NCI-H1092 (cell line): Measurements from ENCODE around the gene ONECUT3.
"Not testable (repeated sequence)": the region's sequence is repeated elsewhere in the genome, so short reads cannot be mapped to it uniquely, and the experiment has no call there.

ENCODE experiments used
- DNase-seq: peaks from one replicate; lab custom pipeline; 2025; lab: John Stamatoyannopoulos, UW

The ONECUT3 gene

GRCh38 chr19:1755467-1756171 lies 2.3 kb downstream of the ONECUT3 start:
- no peak for DNase-seq

- DNase-seq: no peak
These were observed 3.0 kb downstream of the ONECUT3 start for GRCh38 chr19:1756264-1756663.

GRCh38 chr19:1756705-1757465 lies 3.6 kb downstream of the ONECUT3 start:
- DNase-seq: no peak

GRCh38 chr19:1757468-1758230 lies 4.3 kb downstream of the ONECUT3 start:
- DNase-seq: no peak

DNA sequence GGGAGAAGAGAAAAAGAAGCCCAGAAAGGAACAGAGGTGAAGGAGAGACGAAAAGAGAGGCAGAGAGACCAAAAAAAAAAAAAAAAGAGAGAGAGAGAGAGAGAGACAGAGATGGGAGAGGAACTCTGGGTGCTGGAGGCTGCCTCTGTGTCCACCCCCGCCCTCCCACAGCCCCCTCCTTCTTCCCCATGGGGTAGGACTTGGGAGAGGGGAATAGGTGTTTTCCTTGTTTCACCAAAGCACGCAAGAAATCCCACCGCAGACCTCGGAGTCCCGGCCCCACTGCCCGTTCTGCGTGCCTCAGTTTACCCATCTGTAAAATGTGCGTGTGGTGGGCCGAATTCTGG lies 4.9 kb downstream of the ONECUT3 start:
- no peak for DNase-seq

DNA sequence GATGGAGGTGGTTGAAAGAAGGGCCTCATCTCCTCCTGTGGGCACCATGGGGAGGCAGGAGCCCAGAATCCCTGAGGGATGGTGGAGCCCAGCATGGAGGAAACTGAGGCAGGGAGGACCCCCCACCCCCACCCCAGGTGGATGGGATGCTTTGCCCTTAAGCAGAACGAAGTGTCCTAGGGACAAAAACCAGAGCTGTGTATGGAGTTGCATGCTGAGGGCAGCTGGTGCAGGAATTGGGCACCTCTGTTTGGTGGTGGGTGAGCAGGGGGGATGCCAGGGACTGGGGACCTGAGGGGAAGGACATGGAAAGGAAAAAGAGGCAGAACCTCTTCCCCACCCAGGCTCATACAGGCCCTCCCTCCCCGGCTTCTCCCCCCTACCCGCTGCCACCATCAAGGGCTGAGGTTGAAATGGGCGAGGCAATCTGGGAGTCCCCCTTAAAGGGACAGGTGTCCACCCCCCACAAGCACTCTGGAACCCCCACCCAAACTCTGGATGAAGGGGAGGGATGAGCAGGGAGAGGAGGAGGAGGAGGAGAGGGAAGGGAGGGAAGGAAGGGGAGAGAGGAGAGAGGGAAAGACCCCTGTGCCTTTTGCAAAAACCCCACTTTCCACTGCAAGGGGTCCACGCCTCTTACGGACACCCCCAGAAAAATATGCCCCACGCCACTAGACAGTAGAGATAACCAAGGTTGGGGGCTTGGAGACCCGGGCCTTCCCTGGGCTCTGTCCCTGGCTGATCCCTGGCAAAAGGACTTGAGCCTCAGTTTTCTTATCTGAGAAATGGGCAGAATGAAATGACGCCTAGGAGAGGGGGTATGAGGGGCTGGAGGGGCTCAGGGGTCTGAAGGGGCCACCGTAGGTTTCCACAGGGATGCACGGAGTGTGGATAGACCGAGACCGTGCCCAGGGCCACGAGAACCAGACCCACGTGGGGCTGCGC lies 5.9 kb downstream of the ONECUT3 start:
- no peak for DNase-seq

GRCh38 chr19:1760020-1760419 lies 6.7 kb downstream of the ONECUT3 start:
- DNase-seq: no peak

GRCh38 chr19:1760786-1761527 lies 7.7 kb downstream of the ONECUT3 start:
- DNase-seq: not testable (repeated sequence)

- no peak for DNase-seq
These were observed 8.4 kb downstream of the ONECUT3 start for GRCh38 chr19:1761528-1762242.

GRCh38 chr19:1762243-1763117 lies 9.2 kb downstream of the ONECUT3 start:
- DNase-seq: no peak

DNA sequence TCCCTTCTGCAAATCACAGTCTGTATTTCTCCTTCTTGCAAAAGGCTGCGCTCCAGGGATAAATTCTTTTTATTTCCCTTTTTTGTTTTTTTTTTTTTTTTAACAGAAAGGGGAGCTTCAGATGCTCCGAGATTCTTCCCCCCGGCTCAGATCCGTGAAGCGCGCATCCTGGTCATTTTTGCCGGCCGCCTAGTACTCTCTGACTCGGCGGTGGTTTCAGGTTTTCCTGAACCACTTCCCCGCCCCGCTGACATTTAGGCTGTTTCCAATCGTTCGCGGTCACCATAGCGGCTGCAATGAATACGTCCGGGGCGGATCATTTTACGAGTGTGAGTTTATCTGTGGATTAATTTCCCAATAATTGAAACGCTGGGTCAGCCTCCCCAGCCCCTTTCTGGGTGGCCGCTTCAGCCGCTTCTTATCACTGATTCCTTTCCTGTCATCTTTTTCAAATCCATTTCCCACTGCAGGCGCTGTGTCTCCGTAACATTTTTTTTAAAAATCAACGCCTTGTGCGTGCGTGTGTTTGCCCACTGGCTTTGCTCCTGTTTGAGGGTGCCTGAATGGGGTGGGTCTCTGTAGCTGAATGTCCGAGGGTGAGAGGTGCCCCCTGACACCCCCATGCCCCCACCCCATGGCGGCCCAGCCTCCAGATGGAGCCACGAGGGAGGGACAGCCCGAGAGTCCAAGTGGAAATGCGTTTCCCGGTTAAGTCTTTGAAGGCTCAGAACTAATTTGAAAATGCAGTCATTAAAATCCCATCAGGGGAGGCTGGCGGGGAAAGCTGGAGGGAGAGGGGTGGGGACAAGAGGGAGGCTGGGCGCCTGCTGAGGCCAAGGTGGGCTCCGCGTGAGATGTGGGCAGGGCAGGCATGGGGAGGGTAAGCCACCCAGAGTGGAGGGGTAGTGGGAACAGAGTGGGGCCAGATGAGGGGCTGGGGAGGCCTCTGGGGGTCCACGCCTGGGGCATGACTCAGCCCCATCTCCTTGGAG lies 10.6 kb downstream of the ONECUT3 start:
- no peak for DNase-seq

GRCh38 chr19:1764729-1765128 lies 11.4 kb downstream of the ONECUT3 start:
- no peak for DNase-seq

GRCh38 chr19:1765232-1765903 lies 12.1 kb downstream of the ONECUT3 start:
- no peak for DNase-seq

DNA sequence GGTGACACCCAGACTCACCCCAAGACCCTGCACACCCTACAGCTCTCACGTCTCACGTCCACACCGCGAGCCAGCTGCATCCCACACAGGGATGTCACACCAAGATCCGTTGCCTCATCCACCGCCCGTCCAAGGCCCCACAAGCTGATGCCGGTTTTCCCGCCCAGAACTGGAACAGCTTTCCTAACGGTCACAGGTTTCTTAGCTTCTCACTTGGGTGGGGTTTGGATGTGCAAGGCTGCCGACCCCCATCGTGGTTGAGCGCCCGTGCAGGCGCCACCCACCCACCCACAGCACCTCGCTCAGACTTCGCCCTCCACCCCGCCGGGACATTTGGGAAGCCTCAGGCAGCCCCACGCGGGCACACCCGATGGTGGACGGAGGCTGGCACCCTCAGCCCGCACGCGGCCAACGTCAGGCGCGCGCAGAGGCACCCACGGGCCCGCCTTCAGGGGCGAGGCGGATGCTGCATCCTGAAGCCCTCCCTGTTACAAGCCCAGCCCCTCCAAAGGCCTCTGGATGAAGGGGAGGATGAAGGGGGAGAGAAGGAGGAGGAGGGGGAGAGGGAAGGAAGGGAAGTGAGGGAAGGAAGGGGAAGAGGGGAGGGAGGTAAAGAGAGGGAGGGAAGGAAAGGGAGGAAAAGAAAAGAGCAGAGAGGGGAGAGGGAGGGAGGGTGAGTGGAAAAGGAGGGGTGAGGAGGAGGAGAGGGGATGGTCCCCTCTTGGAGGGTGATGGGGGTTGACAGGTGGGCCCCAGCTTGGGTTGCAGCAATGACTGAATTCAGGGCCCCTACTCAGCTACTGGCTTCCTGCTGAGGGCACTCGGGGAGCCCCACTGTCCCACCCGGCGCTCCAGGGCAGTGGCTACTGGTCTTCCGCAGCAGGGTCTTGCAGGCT lies 12.8 kb downstream of the ONECUT3 start:
- no peak for DNase-seq

- no peak for DNase-seq
These were observed 13.6 kb downstream of the ONECUT3 start for GRCh38 chr19:1766800-1767352.

DNA sequence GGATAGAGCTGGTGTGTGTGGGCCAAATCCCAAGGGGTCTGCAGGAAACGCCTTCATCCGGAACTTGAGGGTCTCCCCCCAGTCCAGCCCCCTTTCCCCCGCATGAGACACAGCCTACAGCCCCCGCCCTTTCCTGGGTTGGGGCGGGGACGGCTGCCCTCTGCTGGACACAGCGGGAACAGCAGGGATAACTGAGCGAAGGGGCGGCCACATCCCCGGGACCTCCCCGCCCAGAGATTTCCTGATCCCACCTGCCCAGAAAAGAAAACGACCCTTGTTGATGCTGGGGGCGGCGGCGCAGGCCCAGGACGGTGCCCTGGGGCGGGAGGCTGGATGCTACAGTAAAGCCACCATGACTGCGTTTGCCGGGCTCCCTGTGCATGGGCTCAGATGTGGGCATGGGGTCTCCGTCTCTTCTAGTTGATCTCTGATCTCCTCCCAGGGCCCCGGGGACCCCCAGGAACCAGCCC lies 14.2 kb downstream of the ONECUT3 start:
- DNase-seq: no peak
